ENCODE results near the gene PRPH.

GRCh38 chr12:49277466-49277865 lies 17.5 kb upstream of the PRPH start:
- TF ChIP-seq YY1 (IDR thresholded peaks at IDR 0.05; ENCODE audit: insufficient read depth, insufficient read length) (no peak), SUZ12 (IDR thresholded peaks at IDR 0.05; ENCODE audit: extremely low read depth, insufficient read depth, insufficient read length) (no peak), ZNF274 (IDR thresholded peaks at IDR 0.05; ENCODE audit: low read depth, low read length) (no peak)

Measured in NT2/D1 (cell line).